ENCODE results near the gene DUSP5.
"Not testable (repeated sequence)": the region's sequence is repeated elsewhere in the genome, so short reads cannot be mapped to it uniquely, and the experiment has no call there.

The DUSP5 gene

GRCh38 chr10:110497438-110498086, at the start of gene DUSP5:
Gene DUSP5, plus strand, starts transcription at chr10:110497907. Its CDS starts 215 bp downstream, at chr10:110498122.
- DNase-seq: peak; percentile 22

- DNase-seq: no peak
Observed at GRCh38 chr10:110448682-110449418, 48.9 kb upstream of the DUSP5 start.

GRCh38 chr10:110455446-110455845, 42.3 kb upstream of the DUSP5 start:
- no peak for DNase-seq

GRCh38 chr10:110456046-110456445, 41.7 kb upstream of the DUSP5 start:
- DNase-seq: no peak

- DNase-seq: no peak
Observed at GRCh38 chr10:110456523-110457091, 41.1 kb upstream of the DUSP5 start.

- DNase-seq: no peak
Observed at GRCh38 chr10:110457851-110458250, 39.9 kb upstream of the DUSP5 start.

- DNase-seq: no peak
Observed at GRCh38 chr10:110458266-110458920, 39.3 kb upstream of the DUSP5 start.

GRCh38 chr10:110459600-110459999, 38.1 kb upstream of the DUSP5 start:
- DNase-seq: no peak

- no peak for DNase-seq
Observed at GRCh38 chr10:110460111-110460809, 37.4 kb upstream of the DUSP5 start.

- no peak for DNase-seq
Observed at GRCh38 chr10:110461088-110461487, 36.6 kb upstream of the DUSP5 start.

- DNase-seq: no peak
Observed at GRCh38 chr10:110461530-110461929, 36.2 kb upstream of the DUSP5 start.

- DNase-seq: no peak
Observed at GRCh38 chr10:110462166-110463095, 35.3 kb upstream of the DUSP5 start.

GRCh38 chr10:110468258-110468657, 29.4 kb upstream of the DUSP5 start:
- DNase-seq: not testable (repeated sequence)

GRCh38 chr10:110470541-110470940, 27.2 kb upstream of the DUSP5 start:
- not testable (repeated sequence) for DNase-seq

GRCh38 chr10:110471566-110472139, 26.1 kb upstream of the DUSP5 start:
- no peak for DNase-seq

GRCh38 chr10:110474017-110474416, 23.7 kb upstream of the DUSP5 start:
- no peak for DNase-seq

GRCh38 chr10:110474826-110475225, 22.9 kb upstream of the DUSP5 start:
- no peak for DNase-seq

- no peak for DNase-seq
Observed at GRCh38 chr10:110475722-110476515, 21.8 kb upstream of the DUSP5 start.

GRCh38 chr10:110479710-110480109, 18.0 kb upstream of the DUSP5 start:
- no peak for DNase-seq

GRCh38 chr10:110480387-110480786, 17.3 kb upstream of the DUSP5 start:
- no peak for DNase-seq

GRCh38 chr10:110481919-110482318, 15.8 kb upstream of the DUSP5 start:
- DNase-seq: no peak
